H1 (cell line): Measurements from ENCODE around the gene FGF10. TPM values are rescaled to one million over a fixed set of nuclear protein-coding genes. Genes with fewer than 3 reads are reported as not detected.

Experiments
- CHD7 ChIP-seq: fragments of 300-600 bp; sonication (generic); IDR thresholded peaks from 2 replicates; pipeline ENCODE4 v1.7.1; 2012; ENCODE audit warnings: low read length, moderate library complexity, mild to moderate bottlenecking, inconsistent platforms; ENCODE audit not compliant: insufficient replicate concordance
- MAFK ChIP-seq: IDR thresholded peaks from 2 replicates; pipeline ENCODE4 v1.6.1; 2012; ENCODE audit warnings: low read depth, mild to moderate bottlenecking, improper control_type of control experiment, low read length
- NANOG ChIP-seq: IDR thresholded peaks from 2 replicates; pipeline ENCODE4 v1.6.1; 2011; ENCODE audit warnings: low read length, low read depth, mild to moderate bottlenecking, inconsistent platforms; ENCODE audit not compliant: insufficient read depth, poor library complexity, severe bottlenecking
- TCF12 ChIP-seq: IDR thresholded peaks from 2 replicates; pipeline ENCODE4 v1.6.1; 2011; ENCODE audit warnings: low read depth, mild to moderate bottlenecking, low read length
- polyA plus RNA-seq, 7 experiments: library from polyadenylated mRNA; depleted of rRNA in 3 of 7; stranded (reverse) in 5 of 7; unstranded in 2 of 7; fragments of >200 nt in 5 of 7; fragments of 200-250 nt in 2 of 7; gene quantifications; 1 replicate in 5 of 7; 2 replicates in 1 of 7; 4 replicates in 1 of 7; pipeline versions ENCODE4 v1.2.1 to v1.2.3, GENCODE V29; 2011 to 2013; ENCODE audit warnings: missing spikeins in 2 of 7, mixed read lengths in 2 of 7
- total RNA-seq: library from RNA; stranded (reverse); fragmentation: NEBNext Ultra II Directional; extraction: Animal tissue kit (Norgen Biotek cat#: 25700); gene quantifications from 2 replicates; pipeline ENCODE4 v1.2.1, GENCODE V29; 2021

Gene FGF10
- total and polyA plus RNA-seq, 2 of the 8 experiments (the other 6 are each of a cell fraction or from before 2014, with no cell fraction given), result 0.06 to 0.54 TPM

GRCh38 chr5:44265713-44266112 lies 123.5 kb downstream of the FGF10 start (continued):
- no peak for TF ChIP-seq CHD7
- TF ChIP-seq TCF12, result no peak
- no peak for TF ChIP-seq NANOG
- no peak for TF ChIP-seq MAFK
- TF ChIP-seq, all 59 proteins: peak for 0
